GM12878 (cell line): ENCODE results near the gene NXN.
"Not testable (repeated sequence)": the region's sequence is repeated elsewhere in the genome, so short reads cannot be mapped to it uniquely, and the experiment has no call there.

ENCODE experiments used
- ETV6 ChIP-seq, 2 experiments: fragments of 450-650 bp in 1 of 2; IDR thresholded peaks in 1 of 2; conservative IDR thresholded peaks in 1 of 2; 2 replicates each; pipeline ENCODE4 v1.6.1; 2014; ENCODE audit warnings: antibody characterized with exemption in 1 of 2, borderline replicate concordance in 1 of 2, low read depth in 1 of 2, mild to moderate bottlenecking in 1 of 2, moderate library complexity in 1 of 2
- FOS ChIP-seq: IDR thresholded peaks from 3 replicates; pipeline ENCODE4 v1.6.1; 2011; ENCODE audit warnings: borderline replicate concordance; ENCODE audit not compliant: insufficient read length; ENCODE audit errors: extremely low read depth
- NBN ChIP-seq: fragments of 450-650 bp; IDR thresholded peaks from 2 replicates; pipeline ENCODE4 v1.6.1; 2016
- RAD21 ChIP-seq: IDR thresholded peaks from 2 replicates; pipeline ENCODE4 v1.6.1; 2011; ENCODE audit warnings: mild to moderate bottlenecking, low read depth, low read length, moderate library complexity; ENCODE audit not compliant: insufficient read depth
- RFX5 ChIP-seq: IDR thresholded peaks from 2 replicates; pipeline ENCODE4 v1.6.1; 2011; ENCODE audit warnings: low read depth, low read length, improper control_type of control experiment
- SIX5 ChIP-seq: IDR thresholded peaks from 2 replicates; pipeline ENCODE4 v1.6.1; 2011; ENCODE audit warnings: mild to moderate bottlenecking, low read depth, low read length, moderate library complexity; ENCODE audit not compliant: severe bottlenecking
- SP1 ChIP-seq: IDR thresholded peaks from one replicate; pipeline ENCODE4 v1.6.1; 2011; ENCODE audit warnings: low read depth, low read length
- SPI1 ChIP-seq: IDR thresholded peaks from 2 replicates; pipeline ENCODE4 v1.6.1; 2011; ENCODE audit warnings: low read depth, mild to moderate bottlenecking, low read length, moderate library complexity, borderline replicate concordance; ENCODE audit not compliant: insufficient read depth

DNA sequence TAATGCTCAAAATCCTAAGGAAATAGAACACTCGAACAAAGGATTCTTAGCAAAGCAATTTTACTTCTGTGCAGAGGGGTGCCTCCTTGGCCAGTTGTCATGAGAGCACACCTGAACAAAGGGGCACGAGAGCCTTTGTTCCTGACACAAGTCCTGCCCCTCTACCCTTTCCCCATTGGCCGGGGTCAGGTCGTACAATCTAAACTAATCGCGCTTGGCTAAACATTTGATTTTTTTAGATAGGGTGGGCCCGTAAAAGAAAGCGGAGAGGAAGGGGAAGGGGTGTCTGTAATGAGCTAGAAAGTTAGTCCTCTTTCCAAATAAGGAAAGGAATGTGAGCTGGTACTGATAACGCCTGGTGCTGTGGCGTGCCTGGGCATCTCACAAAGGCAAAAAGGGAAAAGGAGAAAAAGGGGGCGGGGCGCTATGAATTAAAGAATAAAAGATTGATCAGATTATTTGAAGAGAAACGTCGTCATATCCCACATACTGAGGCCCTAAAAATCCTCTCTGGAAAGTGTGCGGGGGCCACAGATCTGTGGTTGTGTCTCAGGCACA is 223.5 kb downstream of the NXN start:
- TF ChIP-seq FOS; RAD21; ETV6 (conservative IDR thresholded peaks at IDR 0.05 in 1 of 2, IDR thresholded peaks at IDR 0.05 in 1 of 2; ENCODE audit: borderline replicate concordance in 1 of 2, low read depth in 1 of 2); SP1; NBN; RFX5; SIX5; SPI1: not testable (repeated sequence)
